ENCODE measurements around the gene TFDP1. TPM values are rescaled to one million over a fixed set of nuclear protein-coding genes. Genes with fewer than 3 reads are reported as not detected.

Gene TFDP1
- total and polyA plus RNA-seq, 2 donors (not counting 1 experiment from before 2014, with no cell fraction given) = 44.8 to 115 TPM

- H3K36me3 ChIP-seq (ENCODE audit: control insufficient read depth, insufficient read depth, low read length) = peaks cover 35% of the 10 kb centered on the region
- no peaks in the 10 kb centered on the region for H3K27me3 ChIP-seq (ENCODE audit: control insufficient read depth, insufficient read depth, low read length)
- H3K9ac ChIP-seq (ENCODE audit: insufficient read depth, low read length) = no peak overlapping the region
- no peak for DNase-seq (ENCODE audit: low read depth in 2 of 2)
- TF ChIP-seq EZH2 (IDR thresholded peaks at IDR 0.05; ENCODE audit: low read length, missing control alignments) = no peak
- TF ChIP-seq, protein P1, sequence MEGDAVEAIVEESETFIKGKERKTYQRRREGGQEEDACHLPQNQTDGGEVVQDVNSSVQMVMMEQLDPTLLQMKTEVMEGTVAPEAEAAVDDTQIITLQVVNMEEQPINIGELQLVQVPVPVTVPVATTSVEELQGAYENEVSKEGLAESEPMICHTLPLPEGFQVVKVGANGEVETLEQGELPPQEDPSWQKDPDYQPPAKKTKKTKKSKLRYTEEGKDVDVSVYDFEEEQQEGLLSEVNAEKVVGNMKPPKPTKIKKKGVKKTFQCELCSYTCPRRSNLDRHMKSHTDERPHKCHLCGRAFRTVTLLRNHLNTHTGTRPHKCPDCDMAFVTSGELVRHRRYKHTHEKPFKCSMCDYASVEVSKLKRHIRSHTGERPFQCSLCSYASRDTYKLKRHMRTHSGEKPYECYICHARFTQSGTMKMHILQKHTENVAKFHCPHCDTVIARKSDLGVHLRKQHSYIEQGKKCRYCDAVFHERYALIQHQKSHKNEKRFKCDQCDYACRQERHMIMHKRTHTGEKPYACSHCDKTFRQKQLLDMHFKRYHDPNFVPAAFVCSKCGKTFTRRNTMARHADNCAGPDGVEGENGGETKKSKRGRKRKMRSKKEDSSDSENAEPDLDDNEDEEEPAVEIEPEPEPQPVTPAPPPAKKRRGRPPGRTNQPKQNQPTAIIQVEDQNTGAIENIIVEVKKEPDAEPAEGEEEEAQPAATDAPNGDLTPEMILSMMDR (conservative IDR thresholded peaks at IDR 0.05 in 1 of 2, IDR thresholded peaks at IDR 0.05 in 1 of 2; ENCODE audit: low read depth in 1 of 2, low read length in 2 of 2) = no peak
- H4K20me1 ChIP-seq (ENCODE audit: control insufficient read depth, extremely low read depth, insufficient read depth, low read length) = no peaks in the 10 kb centered on the region
- H3K27ac ChIP-seq (ENCODE audit: insufficient read depth, low read length) = no peak overlapping the region
- H3K4me3 ChIP-seq (replicated peaks in 1 of 4; ENCODE audit: control extremely low read depth in 1 of 4, insufficient read depth in 1 of 4, low read depth in 3 of 4, low read length in 4 of 4) = no peak overlapping the region
- peaks cover 4% of the 10 kb centered on the region for H3K79me2 ChIP-seq (ENCODE audit: control insufficient read depth, insufficient read depth, low read length)
- no peak overlapping the region for H3K4me2 ChIP-seq (ENCODE audit: extremely low read depth, insufficient read depth, low read length)
- H3K9me3 ChIP-seq (ENCODE audit: control insufficient read depth, insufficient read depth, low read depth, low read length) = no peaks in the 10 kb centered on the region
- no peak overlapping the region for H2AFZ ChIP-seq (ENCODE audit: low read length)
- no peaks in the 10 kb centered on the region for H3K4me1 ChIP-seq (ENCODE audit: control insufficient read depth, extremely low read depth, insufficient read depth, low read length)
These were observed 51.9 kb downstream of the TFDP1 start for GRCh38 chr13:113636266-113636963.

GRCh38 chr13:113637262-113638160 is 53.0 kb downstream of the TFDP1 start:
- Histone ChIP-seq H3K27me3 (ENCODE audit: control insufficient read depth, insufficient read depth, low read length) (no peaks in the 10 kb centered on the region), H2AFZ (ENCODE audit: low read length) (no peak overlapping the region), H4K20me1 (ENCODE audit: control insufficient read depth, extremely low read depth, insufficient read depth, low read length) (no peaks in the 10 kb centered on the region), H3K4me1 (ENCODE audit: control insufficient read depth, extremely low read depth, insufficient read depth, low read length) (no peaks in the 10 kb centered on the region), H3K9ac (ENCODE audit: insufficient read depth, low read length) (no peak overlapping the region), H3K4me3 (replicated peaks in 1 of 4; ENCODE audit: control extremely low read depth in 1 of 4, insufficient read depth in 1 of 4, low read depth in 3 of 4, low read length in 4 of 4) (no peak overlapping the region), H3K36me3 (ENCODE audit: control insufficient read depth, insufficient read depth, low read length) (peaks cover 32% of the 10 kb centered on the region), H3K79me2 (ENCODE audit: control insufficient read depth, insufficient read depth, low read length) (no peaks in the 10 kb centered on the region), H3K4me2 (ENCODE audit: extremely low read depth, insufficient read depth, low read length) (no peak overlapping the region), H3K9me3 (ENCODE audit: control insufficient read depth, insufficient read depth, low read depth, low read length) (no peaks in the 10 kb centered on the region), H3K27ac (ENCODE audit: insufficient read depth, low read length) (no peak overlapping the region)
- no peak for DNase-seq (ENCODE audit: low read depth in 2 of 2)
- TF ChIP-seq, protein P1 (conservative IDR thresholded peaks at IDR 0.05 in 1 of 2, IDR thresholded peaks at IDR 0.05 in 1 of 2; ENCODE audit: low read depth in 1 of 2, low read length in 2 of 2) = no peak
- no peak for TF ChIP-seq EZH2 (IDR thresholded peaks at IDR 0.05; ENCODE audit: low read length, missing control alignments)

- Histone ChIP-seq H3K27me3 (ENCODE audit: control insufficient read depth, insufficient read depth, low read length) (no peaks in the 10 kb centered on the region), H3K4me3 (replicated peaks in 1 of 4; ENCODE audit: control extremely low read depth in 1 of 4, insufficient read depth in 1 of 4, low read depth in 3 of 4, low read length in 4 of 4) (no peak overlapping the region), H4K20me1 (ENCODE audit: control insufficient read depth, extremely low read depth, insufficient read depth, low read length) (no peaks in the 10 kb centered on the region), H3K9me3 (ENCODE audit: control insufficient read depth, insufficient read depth, low read depth, low read length) (no peaks in the 10 kb centered on the region), H3K4me1 (ENCODE audit: control insufficient read depth, extremely low read depth, insufficient read depth, low read length) (no peaks in the 10 kb centered on the region), H3K9ac (ENCODE audit: insufficient read depth, low read length) (no peak overlapping the region), H2AFZ (ENCODE audit: low read length) (no peak overlapping the region), H3K36me3 (ENCODE audit: control insufficient read depth, insufficient read depth, low read length) (peaks cover 28% of the 10 kb centered on the region), H3K27ac (ENCODE audit: insufficient read depth, low read length) (no peak overlapping the region), H3K4me2 (ENCODE audit: extremely low read depth, insufficient read depth, low read length) (no peak overlapping the region), H3K79me2 (ENCODE audit: control insufficient read depth, insufficient read depth, low read length) (no peaks in the 10 kb centered on the region)
- no peak for DNase-seq (ENCODE audit: low read depth in 2 of 2)
- TF ChIP-seq, protein P1 (conservative IDR thresholded peaks at IDR 0.05 in 1 of 2, IDR thresholded peaks at IDR 0.05 in 1 of 2; ENCODE audit: low read depth in 1 of 2, low read length in 2 of 2) = no peak
- TF ChIP-seq EZH2 (IDR thresholded peaks at IDR 0.05; ENCODE audit: low read length, missing control alignments) = no peak
These were observed 53.7 kb downstream of the TFDP1 start for GRCh38 chr13:113638173-113638746.

Data from fibroblast of lung (primary cell).